Lower leg skin (tissue), 3 donors: ENCODE measurements around the gene C19orf33.

Experiments
- POLR2A ChIP-seq, 2 donors: fragments of 450-650 bp; IDR thresholded peaks; one replicate each; pipeline ENCODE4 v1.6.1; 2016 to 2017; ENCODE audit warnings: antibody characterized with exemption in 2 of 2, mild to moderate bottlenecking in 1 of 2, moderate library complexity in 1 of 2
- TF ChIP-seq, protein P1 (sequence below), 3 donors: fragments of 450-650 bp; IDR thresholded peaks; one replicate each; pipeline ENCODE4 v1.5.1; 2016; ENCODE audit warnings: antibody characterized with exemption in 3 of 3, mild to moderate bottlenecking in 3 of 3, moderate library complexity in 2 of 3

DNA sequence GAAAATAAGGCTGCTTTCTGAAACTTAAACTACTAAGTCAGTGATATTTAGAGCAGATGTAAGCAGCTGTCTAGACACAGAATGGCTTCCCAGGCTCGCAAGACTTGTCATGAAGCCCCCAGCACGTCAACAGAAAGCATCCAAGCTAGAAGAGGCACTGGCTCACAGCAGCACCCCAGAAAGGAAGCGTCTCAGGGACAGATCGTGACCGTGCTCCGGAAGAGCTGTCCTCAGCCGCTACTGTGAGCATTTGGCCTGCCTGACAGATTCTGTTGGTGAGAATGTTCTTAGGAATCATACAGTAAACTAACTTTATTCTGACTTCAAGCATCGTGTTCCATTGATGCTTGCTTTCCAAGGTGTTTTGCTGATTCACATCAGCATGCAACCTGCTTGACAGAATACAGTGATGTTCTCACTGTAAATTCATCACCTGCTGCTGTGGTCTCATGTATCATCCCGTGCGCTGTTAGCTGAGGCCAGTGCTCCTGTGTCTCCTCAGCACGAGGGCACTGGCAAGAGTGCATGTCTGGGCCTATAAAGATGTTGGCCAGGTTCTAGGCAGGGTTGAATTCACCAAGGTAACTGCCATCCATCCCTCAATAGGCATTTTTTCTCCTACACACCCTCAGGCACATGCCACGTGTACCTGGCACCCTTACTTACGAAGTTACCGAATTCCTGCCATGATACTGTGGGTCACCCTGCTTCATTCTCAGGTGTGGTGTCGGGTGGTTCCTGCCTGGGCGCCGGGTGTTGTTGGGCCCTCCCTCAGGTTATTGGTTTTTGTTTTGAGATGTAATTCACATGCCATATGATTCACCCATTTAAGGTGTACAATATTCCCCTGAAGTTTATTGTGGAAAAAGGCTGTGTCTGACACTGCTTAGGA is 23.8 kb upstream of the C19orf33 start:
- TF ChIP-seq, protein P1, sequence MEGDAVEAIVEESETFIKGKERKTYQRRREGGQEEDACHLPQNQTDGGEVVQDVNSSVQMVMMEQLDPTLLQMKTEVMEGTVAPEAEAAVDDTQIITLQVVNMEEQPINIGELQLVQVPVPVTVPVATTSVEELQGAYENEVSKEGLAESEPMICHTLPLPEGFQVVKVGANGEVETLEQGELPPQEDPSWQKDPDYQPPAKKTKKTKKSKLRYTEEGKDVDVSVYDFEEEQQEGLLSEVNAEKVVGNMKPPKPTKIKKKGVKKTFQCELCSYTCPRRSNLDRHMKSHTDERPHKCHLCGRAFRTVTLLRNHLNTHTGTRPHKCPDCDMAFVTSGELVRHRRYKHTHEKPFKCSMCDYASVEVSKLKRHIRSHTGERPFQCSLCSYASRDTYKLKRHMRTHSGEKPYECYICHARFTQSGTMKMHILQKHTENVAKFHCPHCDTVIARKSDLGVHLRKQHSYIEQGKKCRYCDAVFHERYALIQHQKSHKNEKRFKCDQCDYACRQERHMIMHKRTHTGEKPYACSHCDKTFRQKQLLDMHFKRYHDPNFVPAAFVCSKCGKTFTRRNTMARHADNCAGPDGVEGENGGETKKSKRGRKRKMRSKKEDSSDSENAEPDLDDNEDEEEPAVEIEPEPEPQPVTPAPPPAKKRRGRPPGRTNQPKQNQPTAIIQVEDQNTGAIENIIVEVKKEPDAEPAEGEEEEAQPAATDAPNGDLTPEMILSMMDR (IDR thresholded peaks at IDR 0.05): no peak
- no peak for TF ChIP-seq POLR2A (IDR thresholded peaks at IDR 0.05)
